ENCODE measurements around the gene MAMDC2.

The MAMDC2 gene

DNA sequence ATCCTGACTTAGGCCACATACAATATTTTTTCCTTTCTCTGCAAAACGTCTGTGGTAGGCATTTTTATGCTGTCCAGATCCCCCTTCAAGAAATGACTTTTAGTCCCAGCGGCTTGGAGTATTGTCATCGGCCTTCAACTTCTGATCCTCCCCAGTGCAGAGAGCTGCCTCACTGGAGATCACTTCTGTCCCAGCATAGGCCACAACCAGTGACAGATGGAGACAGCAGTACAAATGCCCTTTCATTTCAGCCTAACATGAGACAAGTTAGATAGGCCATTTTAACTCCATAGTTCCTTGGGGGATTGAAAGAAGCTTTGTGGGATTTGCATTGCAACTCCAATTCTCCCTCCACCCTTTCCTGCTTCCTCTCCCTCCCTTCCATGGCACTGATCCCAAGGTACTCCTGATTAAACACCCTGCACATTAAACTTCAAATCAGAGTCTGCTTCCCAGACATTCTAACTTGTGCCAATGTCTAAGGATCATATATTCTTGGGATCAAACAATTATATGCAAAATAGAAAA lies 3.2 kb upstream of the MAMDC2 start:
- Histone ChIP-seq H3K27ac (ENCODE audit: low read length) (no peak overlapping the region), H3K4me3 (ENCODE audit: low read depth in 1 of 2, low read length in 2 of 2) (no peak overlapping the region), H3K4me1 (ENCODE audit: control insufficient read depth in 1 of 2, insufficient read depth in 2 of 2, low read length in 2 of 2) (peaks cover 8 to 12% of the 10 kb centered on the region in 2 donors), H3K9me3 (ENCODE audit: control insufficient read depth in 1 of 2, low read length in 2 of 2) (peaks cover 0 to 4% of the 10 kb centered on the region in 2 donors), H3K27me3 (ENCODE audit: low read depth, low read length) (no peaks in the 10 kb centered on the region), H3K36me3 (ENCODE audit: control insufficient read depth in 1 of 2, insufficient read depth in 2 of 2, low read length in 2 of 2) (no peaks in the 10 kb centered on the region)

DNA sequence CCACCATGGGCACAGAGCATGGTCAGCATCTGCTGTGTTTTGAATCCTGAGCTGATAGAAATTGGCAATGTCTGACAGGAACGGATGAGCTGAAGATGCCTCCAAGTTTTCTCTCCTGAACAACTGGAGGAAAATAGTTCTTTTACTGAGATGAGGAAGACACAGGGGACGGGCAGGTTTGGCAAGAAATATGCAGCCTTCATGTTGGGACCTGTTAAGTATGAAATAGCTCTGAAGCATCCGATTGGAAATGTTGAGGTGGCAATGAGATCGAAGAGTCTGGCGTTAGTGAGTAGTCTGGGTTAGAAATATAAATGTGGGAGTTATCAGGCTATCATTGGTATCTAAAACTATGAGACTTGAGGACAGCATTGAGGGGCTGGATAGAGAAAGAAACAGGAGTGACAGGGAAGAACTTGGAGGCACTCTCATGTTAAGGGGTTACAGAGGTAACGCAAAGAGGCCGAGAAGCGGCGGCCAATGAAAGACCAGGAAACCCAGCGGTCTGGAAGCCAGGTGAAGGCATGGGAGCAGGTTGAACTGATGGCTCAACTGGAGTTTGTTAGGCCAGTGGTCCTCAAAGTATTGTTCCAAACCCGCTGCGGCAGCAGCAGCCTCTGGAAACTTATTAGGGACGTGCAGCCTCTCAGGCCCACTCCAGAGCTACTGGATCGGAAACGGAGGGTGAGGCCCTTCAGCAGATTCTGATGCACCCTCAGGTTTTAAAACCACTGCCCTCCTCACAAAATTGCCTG lies 1.0 kb upstream of the MAMDC2 start:
- Histone ChIP-seq H3K4me1 (ENCODE audit: control insufficient read depth in 1 of 2, insufficient read depth in 2 of 2, low read length in 2 of 2) (peaks cover 8 to 34% of the 10 kb centered on the region in 2 donors), H3K36me3 (ENCODE audit: control insufficient read depth in 1 of 2, insufficient read depth in 2 of 2, low read length in 2 of 2) (no peaks in the 10 kb centered on the region), H3K27ac (ENCODE audit: low read length) (peak overlapping the region; percentile 71), H3K4me3 (ENCODE audit: low read depth in 1 of 2, low read length in 2 of 2) (peak overlapping the region; percentile 67 to 87), H3K9me3 (ENCODE audit: control insufficient read depth in 1 of 2, low read length in 2 of 2) (peaks cover 0 to 4% of the 10 kb centered on the region in 2 donors), H3K27me3 (ENCODE audit: low read depth, low read length) (no peaks in the 10 kb centered on the region)

DNA sequence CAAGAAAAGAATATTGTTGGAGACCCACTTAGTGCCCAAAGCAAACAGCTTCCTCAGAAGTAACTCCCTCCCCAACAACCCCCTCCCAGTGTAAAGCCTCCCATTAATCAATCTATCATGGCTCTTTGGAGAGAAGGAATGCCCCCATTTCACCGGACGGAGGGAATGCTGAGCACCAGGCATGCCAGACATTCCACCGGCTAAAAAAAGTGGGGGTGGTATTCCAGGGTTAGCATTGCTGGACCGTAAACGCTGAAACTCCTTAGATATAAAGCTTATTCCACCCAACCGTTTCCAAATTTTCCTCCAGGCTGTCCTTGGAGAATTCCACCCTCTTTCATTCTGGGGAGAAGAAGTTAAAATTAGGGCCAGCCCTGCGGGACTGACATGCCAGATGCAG lies 363 bp upstream of the MAMDC2 start:
- Histone ChIP-seq H3K4me1 (ENCODE audit: control insufficient read depth in 1 of 2, insufficient read depth in 2 of 2, low read length in 2 of 2) (peaks cover 8 to 40% of the 10 kb centered on the region in 2 donors), H3K27me3 (ENCODE audit: low read depth, low read length) (no peaks in the 10 kb centered on the region), H3K36me3 (ENCODE audit: control insufficient read depth in 1 of 2, insufficient read depth in 2 of 2, low read length in 2 of 2) (no peaks in the 10 kb centered on the region), H3K4me3 (ENCODE audit: low read depth in 1 of 2, low read length in 2 of 2) (peak overlapping the region; percentile 67 to 87), H3K27ac (ENCODE audit: low read length) (peak overlapping the region; percentile 71), H3K9me3 (ENCODE audit: control insufficient read depth in 1 of 2, low read length in 2 of 2) (peaks cover 0 to under 1% of the 10 kb centered on the region in 2 donors)

DNA sequence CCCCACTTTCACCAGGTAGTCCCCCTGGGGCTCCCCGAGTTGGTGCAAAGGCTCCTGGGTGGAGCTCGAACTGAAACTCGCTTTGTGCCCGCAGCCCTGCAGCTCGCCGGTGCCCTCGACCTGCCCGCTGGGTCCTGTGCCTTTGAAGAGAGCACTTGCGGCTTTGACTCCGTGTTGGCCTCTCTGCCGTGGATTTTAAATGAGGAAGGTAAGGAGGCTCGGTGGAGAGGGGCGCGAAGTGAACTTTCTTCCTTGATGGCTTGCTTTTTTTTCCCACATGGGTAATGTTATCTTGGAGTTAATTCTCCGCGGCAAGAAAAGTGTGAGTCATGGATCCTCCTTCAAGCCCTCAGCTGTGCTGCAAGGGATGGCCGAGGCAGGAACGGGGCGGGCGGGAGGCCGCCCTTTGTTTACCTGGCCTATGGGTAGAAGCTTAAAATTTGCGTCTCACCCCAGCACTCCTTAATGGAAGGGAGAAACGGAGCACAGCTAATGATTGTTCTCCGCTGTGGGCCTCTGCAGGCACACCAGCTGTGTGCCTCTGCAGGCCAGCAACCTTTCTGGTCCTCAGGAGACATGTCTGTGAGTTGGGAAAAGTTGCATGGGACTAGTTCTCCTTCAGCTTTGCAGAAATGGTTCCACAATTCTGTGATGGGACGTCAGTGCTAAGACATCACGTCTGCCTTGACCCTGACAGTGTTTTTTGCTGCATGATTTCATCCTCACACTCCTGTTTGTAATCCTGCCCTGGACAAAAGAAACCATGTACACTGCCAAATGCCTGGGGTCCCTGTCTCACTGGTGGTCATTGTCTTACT lies 1.1 kb downstream of the MAMDC2 start:
- H3K9me3 ChIP-seq (ENCODE audit: control insufficient read depth in 1 of 2, low read length in 2 of 2): no peaks in the 10 kb centered on the region
- H3K36me3 ChIP-seq (ENCODE audit: control insufficient read depth in 1 of 2, insufficient read depth in 2 of 2, low read length in 2 of 2): no peaks in the 10 kb centered on the region
- peak overlapping the region; percentile 76 for H3K27ac ChIP-seq (ENCODE audit: low read length)
- H3K27me3 ChIP-seq (ENCODE audit: low read depth, low read length): no peaks in the 10 kb centered on the region
- peaks cover 13 to 53% of the 10 kb centered on the region in 2 donors for H3K4me1 ChIP-seq (ENCODE audit: control insufficient read depth in 1 of 2, insufficient read depth in 2 of 2, low read length in 2 of 2)
- H3K4me3 ChIP-seq (ENCODE audit: low read depth in 1 of 2, low read length in 2 of 2): peak overlapping the region; percentile 67 to 87

DNA sequence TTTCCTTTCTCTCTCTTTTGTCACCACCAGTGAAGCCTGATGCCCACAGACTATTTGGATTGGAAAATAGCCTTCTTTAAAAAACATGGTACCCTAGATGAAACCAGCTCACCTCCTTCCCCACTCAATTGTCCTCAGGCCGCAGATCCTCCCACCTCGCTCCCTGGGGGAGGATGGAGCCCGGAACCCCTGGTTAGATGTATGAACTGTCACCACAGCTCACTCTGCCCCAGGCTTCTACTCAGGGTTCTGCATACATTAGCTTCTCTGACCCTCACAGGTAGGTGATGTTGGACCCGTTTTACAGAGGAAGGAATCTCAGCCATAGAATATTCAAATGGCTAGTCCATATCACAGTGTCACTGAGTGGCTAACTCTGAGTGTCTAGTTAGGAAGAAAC lies 1.8 kb downstream of the MAMDC2 start:
- Histone ChIP-seq H3K9me3 (ENCODE audit: control insufficient read depth in 1 of 2, low read length in 2 of 2) (no peaks in the 10 kb centered on the region), H3K27ac (ENCODE audit: low read length) (peak overlapping the region; percentile 76), H3K36me3 (ENCODE audit: control insufficient read depth in 1 of 2, insufficient read depth in 2 of 2, low read length in 2 of 2) (no peaks in the 10 kb centered on the region), H3K4me1 (ENCODE audit: control insufficient read depth in 1 of 2, insufficient read depth in 2 of 2, low read length in 2 of 2) (peaks cover 13 to 57% of the 10 kb centered on the region in 2 donors), H3K27me3 (ENCODE audit: low read depth, low read length) (no peaks in the 10 kb centered on the region), H3K4me3 (ENCODE audit: low read depth in 1 of 2, low read length in 2 of 2) (peak overlapping the region; percentile 67 to 87)

DNA sequence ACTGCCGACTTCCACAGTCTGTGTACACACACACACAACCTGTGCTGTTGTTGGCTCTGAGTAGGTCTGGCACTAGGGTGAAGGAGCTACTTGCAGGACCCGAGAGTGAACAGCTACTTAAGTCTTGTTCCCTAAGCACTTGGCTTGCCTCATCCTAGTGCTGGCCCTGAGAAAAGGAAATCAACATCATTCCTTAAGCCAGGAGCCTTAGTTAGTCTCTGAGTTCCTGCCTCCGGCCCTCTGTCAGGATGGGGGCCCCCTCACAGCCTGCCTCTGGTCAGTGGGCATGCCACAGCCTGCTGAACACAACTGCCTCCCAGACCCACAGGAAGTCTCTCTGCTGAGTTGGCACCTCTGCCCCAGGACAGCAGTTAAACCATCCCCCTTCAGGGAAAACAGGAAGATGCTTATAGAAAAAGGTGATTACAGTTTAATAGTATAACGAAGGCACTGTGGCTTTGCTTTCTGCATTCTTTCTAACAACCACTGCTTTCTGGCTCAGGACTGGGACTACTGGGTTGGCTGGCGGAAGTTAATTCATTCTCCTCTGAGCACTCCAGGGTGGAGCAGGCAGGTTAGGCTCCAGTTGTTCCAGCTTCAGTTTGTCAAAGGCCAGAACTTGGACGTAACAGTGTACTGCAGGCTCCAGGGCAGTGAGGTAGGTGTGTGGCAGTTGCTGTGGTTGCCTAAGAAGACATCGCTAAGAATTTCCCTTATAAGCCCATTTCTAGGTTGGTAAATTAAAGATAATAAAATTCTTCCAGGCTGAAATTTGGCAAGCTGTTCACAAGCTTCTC lies 2.8 kb downstream of the MAMDC2 start:
- Histone ChIP-seq H3K27ac (ENCODE audit: low read length) (peak overlapping the region; percentile 76), H3K27me3 (ENCODE audit: low read depth, low read length) (no peaks in the 10 kb centered on the region), H3K9me3 (ENCODE audit: control insufficient read depth in 1 of 2, low read length in 2 of 2) (no peaks in the 10 kb centered on the region), H3K4me1 (ENCODE audit: control insufficient read depth in 1 of 2, insufficient read depth in 2 of 2, low read length in 2 of 2) (peaks cover 13 to 62% of the 10 kb centered on the region in 2 donors), H3K4me3 (ENCODE audit: low read depth in 1 of 2, low read length in 2 of 2) (peak overlapping the region; percentile 67 to 87), H3K36me3 (ENCODE audit: control insufficient read depth in 1 of 2, insufficient read depth in 2 of 2, low read length in 2 of 2) (no peaks in the 10 kb centered on the region)

DNA sequence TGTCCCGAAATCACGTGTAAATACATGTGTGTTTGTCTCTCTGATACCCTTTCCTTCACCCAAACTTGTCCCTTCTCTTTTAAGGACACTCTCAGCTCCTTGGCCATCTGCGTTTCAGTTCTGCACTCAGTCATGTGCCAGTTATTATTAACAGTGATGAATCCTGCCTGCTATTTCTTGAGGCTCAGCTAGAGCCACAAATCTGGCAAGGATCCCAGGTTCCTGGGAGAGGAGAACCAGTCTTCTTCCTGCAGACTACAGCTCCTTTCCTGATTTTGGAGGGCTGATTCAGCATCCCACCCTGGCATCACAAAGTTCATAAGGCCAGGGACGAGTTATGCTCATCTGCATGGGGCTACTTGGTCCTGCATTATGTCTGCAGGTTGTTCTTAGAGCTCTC lies 5.6 kb downstream of the MAMDC2 start:
- peaks cover 5 to 71% of the 10 kb centered on the region in 2 donors for H3K4me1 ChIP-seq (ENCODE audit: control insufficient read depth in 1 of 2, insufficient read depth in 2 of 2, low read length in 2 of 2)
- no peaks in the 10 kb centered on the region for H3K9me3 ChIP-seq (ENCODE audit: control insufficient read depth in 1 of 2, low read length in 2 of 2)
- H3K36me3 ChIP-seq (ENCODE audit: control insufficient read depth in 1 of 2, insufficient read depth in 2 of 2, low read length in 2 of 2): no peaks in the 10 kb centered on the region
- peak overlapping the region; percentile 49 for H3K27ac ChIP-seq (ENCODE audit: low read length)
- peak overlapping the region in 1 of 2 donors; percentile 0 for H3K4me3 ChIP-seq (ENCODE audit: low read depth in 1 of 2, low read length in 2 of 2)
- no peaks in the 10 kb centered on the region for H3K27me3 ChIP-seq (ENCODE audit: low read depth, low read length)

DNA sequence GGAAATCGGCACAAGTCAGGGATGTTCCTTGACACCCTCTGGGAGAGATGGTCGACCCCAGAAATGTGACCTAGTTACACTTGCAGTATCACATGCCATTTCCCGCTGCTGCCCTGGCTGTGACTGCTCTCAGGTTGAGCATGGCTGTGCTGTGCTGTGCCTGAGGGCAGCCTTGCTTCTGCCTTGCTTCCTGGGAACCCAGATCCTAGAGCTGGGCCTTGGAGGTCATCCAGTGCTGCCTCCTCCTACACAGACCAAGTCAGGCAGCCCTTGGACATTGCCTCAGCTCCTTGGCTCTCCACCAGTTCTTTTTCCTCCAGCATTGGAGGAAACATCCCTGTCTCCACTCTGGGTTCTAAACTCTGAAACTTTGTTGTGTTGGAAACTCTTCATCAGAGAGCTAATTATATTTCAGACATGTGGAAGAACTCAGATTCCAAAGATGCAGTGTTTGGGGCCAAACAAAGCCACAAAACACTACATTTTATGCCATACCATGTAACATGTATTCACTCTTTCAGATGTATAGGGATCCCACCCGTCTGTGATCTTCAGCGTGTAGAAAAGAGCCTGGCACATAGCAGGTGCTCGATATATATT lies 6.1 kb downstream of the MAMDC2 start:
- Histone ChIP-seq H3K27ac (ENCODE audit: low read length) (peak overlapping the region; percentile 76), H3K4me1 (ENCODE audit: control insufficient read depth in 1 of 2, insufficient read depth in 2 of 2, low read length in 2 of 2) (peaks cover 5 to 75% of the 10 kb centered on the region in 2 donors), H3K27me3 (ENCODE audit: low read depth, low read length) (no peaks in the 10 kb centered on the region), H3K36me3 (ENCODE audit: control insufficient read depth in 1 of 2, insufficient read depth in 2 of 2, low read length in 2 of 2) (no peaks in the 10 kb centered on the region), H3K4me3 (ENCODE audit: low read depth in 1 of 2, low read length in 2 of 2) (peak overlapping the region in 1 of 2 donors; percentile 0), H3K9me3 (ENCODE audit: control insufficient read depth in 1 of 2, low read length in 2 of 2) (no peaks in the 10 kb centered on the region)

DNA sequence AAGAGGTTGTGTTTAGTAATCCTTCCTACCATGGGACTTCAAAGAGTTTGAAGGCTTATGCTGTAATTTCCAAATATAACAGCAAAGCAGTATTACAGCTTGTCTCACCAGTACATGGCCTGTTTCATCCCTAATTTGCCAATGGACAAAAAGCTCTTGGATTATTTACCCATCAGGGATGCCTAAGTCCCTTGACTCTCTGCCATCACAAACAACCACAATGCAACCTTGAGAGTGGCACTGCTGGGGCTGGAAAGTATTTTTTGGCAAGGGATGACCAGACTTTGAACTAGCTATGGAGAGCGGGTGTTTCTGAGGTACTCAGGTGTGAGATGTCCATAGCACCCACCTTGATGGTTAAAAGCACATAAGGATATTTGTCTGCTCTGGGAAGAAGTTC lies 9.1 kb downstream of the MAMDC2 start:
- Histone ChIP-seq H3K4me1 (ENCODE audit: control insufficient read depth in 1 of 2, insufficient read depth in 2 of 2, low read length in 2 of 2) (peaks cover 11 to 78% of the 10 kb centered on the region in 2 donors), H3K9me3 (ENCODE audit: control insufficient read depth in 1 of 2, low read length in 2 of 2) (no peaks in the 10 kb centered on the region), H3K27ac (ENCODE audit: low read length) (peak overlapping the region; percentile 17), H3K27me3 (ENCODE audit: low read depth, low read length) (no peaks in the 10 kb centered on the region), H3K4me3 (ENCODE audit: low read depth in 1 of 2, low read length in 2 of 2) (no peak overlapping the region), H3K36me3 (ENCODE audit: control insufficient read depth in 1 of 2, insufficient read depth in 2 of 2, low read length in 2 of 2) (no peaks in the 10 kb centered on the region)

DNA sequence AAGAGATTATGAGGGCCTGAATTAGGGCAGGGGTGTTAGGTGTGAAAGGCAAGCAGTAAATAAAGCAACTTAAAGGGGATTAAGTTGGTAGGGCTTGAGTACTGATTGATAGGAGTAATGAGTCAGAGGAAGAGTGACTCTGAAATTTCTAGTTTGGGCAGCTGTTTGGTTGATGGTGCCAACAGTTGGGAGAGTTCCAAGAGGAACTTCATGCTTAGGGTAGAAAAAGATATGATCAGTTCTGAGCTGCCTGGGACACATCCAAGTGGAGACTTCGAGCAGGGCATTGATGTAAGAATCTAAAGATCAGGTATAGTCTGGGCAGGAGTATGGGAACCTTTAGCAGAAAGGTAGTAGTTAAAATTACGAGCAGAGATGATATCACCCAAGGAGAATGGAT lies 10.2 kb downstream of the MAMDC2 start:
- no peaks in the 10 kb centered on the region for H3K36me3 ChIP-seq (ENCODE audit: control insufficient read depth in 1 of 2, insufficient read depth in 2 of 2, low read length in 2 of 2)
- H3K9me3 ChIP-seq (ENCODE audit: control insufficient read depth in 1 of 2, low read length in 2 of 2): no peaks in the 10 kb centered on the region
- H3K4me3 ChIP-seq (ENCODE audit: low read depth in 1 of 2, low read length in 2 of 2): no peak overlapping the region
- H3K27me3 ChIP-seq (ENCODE audit: low read depth, low read length): no peaks in the 10 kb centered on the region
- peaks cover 11 to 79% of the 10 kb centered on the region in 2 donors for H3K4me1 ChIP-seq (ENCODE audit: control insufficient read depth in 1 of 2, insufficient read depth in 2 of 2, low read length in 2 of 2)
- peak overlapping the region; percentile 50 for H3K27ac ChIP-seq (ENCODE audit: low read length)
